GM23338 (cell line): ENCODE results near the gene UGT1A3.

Experiments
- CREB1 ChIP-seq: fragments of 250-450 bp; sonication (Bioruptor Pico); IDR thresholded peaks from 2 replicates; pipeline ENCODE4 v1.5.0; 2020; ENCODE audit warnings: low read depth, mild to moderate bottlenecking, moderate library complexity
- CTCF ChIP-seq, 2 experiments: fragments of 200-600 bp in 1 of 2; sonication (generic) in 1 of 2; conservative IDR thresholded peaks; 2 replicates each; pipeline versions ENCODE4 v1.5.1 to v1.6.1; 2016 to 2017; ENCODE audit warnings: antibody characterized with exemption in 2 of 2, low read depth in 2 of 2, mild to moderate bottlenecking in 2 of 2, moderate library complexity in 1 of 2
- ETS1 ChIP-seq: IDR thresholded peaks from 2 replicates; pipeline ENCODE4 v1.6.1; 2016; ENCODE audit warnings: antibody characterized with exemption
- EZH2 ChIP-seq: fragments of 200-600 bp; sonication (generic); IDR thresholded peaks from one replicate; pipeline ENCODE4 v1.8.0; 2017; ENCODE audit warnings: antibody characterized with exemption, mild to moderate bottlenecking, low read depth; ENCODE audit not compliant: unreplicated experiment
- EZH2phosphoT487 ChIP-seq: fragments of 200-600 bp; sonication (generic); IDR thresholded peaks from one replicate; pipeline ENCODE4 v1.8.1; 2018; ENCODE audit warnings: antibody characterized with exemption; ENCODE audit not compliant: unreplicated experiment
- JUNB ChIP-seq: IDR thresholded peaks from one replicate; pipeline ENCODE4 v1.6.1; 2016; ENCODE audit warnings: antibody characterized with exemption; ENCODE audit not compliant: unreplicated experiment
- NANOG ChIP-seq: IDR thresholded peaks from 2 replicates; pipeline ENCODE4 v1.6.1; 2016; ENCODE audit warnings: antibody characterized with exemption, borderline replicate concordance
- POLR2AphosphoS5 ChIP-seq: IDR thresholded peaks from 2 replicates; pipeline ENCODE4 v1.6.1; 2016; ENCODE audit warnings: antibody characterized with exemption, low read depth
- REST ChIP-seq: IDR thresholded peaks from one replicate; pipeline ENCODE4 v1.6.1; 2018; ENCODE audit warnings: antibody characterized with exemption; ENCODE audit not compliant: unreplicated experiment
- STAT1 ChIP-seq: IDR thresholded peaks from one replicate; pipeline ENCODE4 v1.6.1; 2016; ENCODE audit warnings: antibody characterized with exemption; ENCODE audit not compliant: unreplicated experiment
- ZNF114 ChIP-seq: fragments of 250-450 bp; sonication (Bioruptor Pico); IDR thresholded peaks from 2 replicates; pipeline ENCODE4 v1.5.0; 2020; ENCODE audit warnings: mild to moderate bottlenecking, moderate library complexity
- ZNF331 ChIP-seq: fragments of 250-450 bp; sonication (Bioruptor Pico); IDR thresholded peaks from 2 replicates; pipeline ENCODE4 v1.5.0; 2020; ENCODE audit warnings: low read depth, mild to moderate bottlenecking, moderate library complexity
- ZNF462 ChIP-seq: fragments of 250-450 bp; sonication (Bioruptor Pico); IDR thresholded peaks from 2 replicates; pipeline ENCODE4 v1.5.0; 2020; ENCODE audit warnings: mild to moderate bottlenecking, moderate library complexity

GRCh38 chr2:233747283-233747544 is 18.4 kb downstream of the UGT1A3 start:
- TF ChIP-seq CTCF (conservative IDR thresholded peaks at IDR 0.05; ENCODE audit: low read depth in 2 of 2) (no peak), EZH2 (no peak), REST (no peak), CREB1 (CRISPR knock-in tag) (no peak), JUNB (no peak), ETS1 (no peak), EZH2phosphoT487 (no peak), ZNF462 (CRISPR knock-in tag) (no peak), NANOG (no peak), POLR2AphosphoS5 (no peak), ZNF331 (no peak), STAT1 (no peak), ZNF114 (CRISPR knock-in tag) (no peak)
